GM18870 (cell line): Measurements from ENCODE around the gene TRIM40.

Experiments used
- ATAC-seq: cut with Tn5 transposase; IDR thresholded peaks from one replicate; pipeline ENCODE4 v1.9.1; 2021; ENCODE audit warnings: moderate library complexity; ENCODE audit not compliant: unreplicated experiment

The TRIM40 gene

DNA sequence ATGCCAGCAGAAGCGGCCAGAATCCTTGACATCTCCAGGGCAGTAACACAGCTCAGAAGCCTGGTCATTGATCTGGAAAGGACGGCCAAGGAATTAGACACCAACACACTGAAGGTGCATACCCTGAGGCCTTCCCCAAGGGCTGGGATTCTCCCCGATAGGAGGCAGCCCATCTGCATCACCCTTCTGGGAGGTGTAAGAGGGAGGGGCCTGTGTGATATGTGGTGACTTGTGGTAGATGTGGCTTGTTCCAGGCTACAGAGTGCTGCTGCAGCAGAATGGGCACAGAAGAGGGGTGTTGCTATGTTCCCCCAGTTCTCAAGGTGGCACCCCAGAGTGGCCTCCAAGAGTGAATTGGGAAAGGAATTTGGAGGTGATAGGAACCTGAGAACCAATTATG, 11.2 kb downstream of the TRIM40 start:
- ATAC-seq: no peak

DNA sequence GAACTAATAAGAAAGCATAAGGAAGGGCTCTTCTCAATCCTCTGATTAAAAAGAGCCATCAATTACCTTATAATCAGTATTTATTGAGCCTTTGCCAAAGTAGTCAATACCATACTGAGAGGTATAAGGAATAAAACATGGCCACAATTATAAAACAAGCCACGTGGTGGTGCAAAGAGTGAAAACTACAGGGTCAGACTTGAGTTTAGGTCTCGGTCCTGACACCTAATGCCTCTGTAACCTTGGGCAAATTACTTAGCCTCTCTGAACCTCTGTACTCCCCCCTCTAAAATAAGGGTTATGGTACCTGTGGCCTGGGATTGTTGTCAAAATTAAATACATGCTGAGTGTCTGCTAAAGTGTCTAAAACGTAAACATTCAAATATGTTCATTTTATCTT, 13.3 kb downstream of the TRIM40 start:
- ATAC-seq: no peak

DNA sequence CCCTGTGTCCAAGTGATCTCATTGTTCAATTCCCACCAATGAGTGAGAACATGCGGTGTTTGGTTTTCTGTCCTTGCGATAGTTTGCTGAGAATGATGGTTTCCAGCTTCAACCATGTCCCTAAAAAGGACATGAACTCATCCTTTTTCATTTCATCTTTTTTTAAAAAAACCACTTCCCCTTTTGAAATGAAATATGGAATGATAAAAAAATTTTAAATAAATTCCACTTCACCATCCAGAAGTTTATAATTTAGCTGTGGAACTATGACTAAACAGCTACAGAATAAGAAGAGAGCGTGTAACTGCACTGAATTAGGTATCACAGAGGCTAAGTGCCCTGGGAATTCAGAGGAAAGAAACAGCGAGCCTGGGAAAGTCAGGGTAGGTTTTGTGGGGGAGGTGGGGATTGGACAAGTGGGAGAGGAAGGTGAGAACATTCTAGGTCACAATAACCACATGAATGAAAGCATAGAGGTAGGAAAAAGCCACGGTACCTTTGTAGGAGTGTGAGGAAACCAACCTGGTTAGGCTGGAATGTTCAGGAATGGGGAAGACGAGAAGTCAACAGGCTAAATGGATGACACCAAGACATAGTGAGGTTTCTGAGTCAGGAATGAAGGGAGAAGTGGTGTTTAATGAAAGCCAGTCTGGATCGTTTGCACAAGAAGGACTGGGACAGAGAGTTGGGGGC, 14.1 kb downstream of the TRIM40 start:
- ATAC-seq: no peak

DNA sequence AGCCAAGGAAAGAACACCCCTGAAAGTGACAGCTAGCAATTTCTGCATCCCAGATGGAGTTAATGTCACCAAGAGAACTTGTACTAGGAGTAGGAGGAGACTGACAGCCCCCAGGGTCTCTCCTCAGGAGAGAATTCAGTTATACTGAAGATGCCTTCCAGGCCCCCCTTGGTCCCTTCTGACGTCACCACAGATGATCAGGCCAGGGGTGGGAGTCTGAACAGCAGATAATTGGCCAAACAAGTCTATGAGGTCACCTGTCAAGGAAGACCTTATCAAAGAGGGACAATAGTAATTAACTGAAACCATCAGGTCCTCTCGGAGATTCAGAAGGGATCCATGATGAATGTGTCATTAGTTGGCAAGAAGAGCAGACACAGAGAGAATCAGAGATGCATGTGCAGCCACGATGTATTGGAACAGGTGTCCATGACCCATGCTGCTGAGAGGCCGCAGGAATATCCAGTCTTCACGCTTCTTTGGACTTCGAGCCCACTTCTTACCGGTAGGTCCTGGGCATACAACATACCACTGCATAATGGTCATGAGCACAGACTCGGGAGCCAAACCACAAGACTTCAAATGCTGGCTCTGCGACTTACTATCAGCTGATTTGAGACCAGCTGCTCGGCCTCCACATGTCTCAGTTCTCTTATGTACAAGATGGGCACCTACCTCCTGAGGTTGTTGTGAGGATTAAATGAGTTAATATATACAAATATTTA, 14.9 kb downstream of the TRIM40 start:
- no peak for ATAC-seq

DNA sequence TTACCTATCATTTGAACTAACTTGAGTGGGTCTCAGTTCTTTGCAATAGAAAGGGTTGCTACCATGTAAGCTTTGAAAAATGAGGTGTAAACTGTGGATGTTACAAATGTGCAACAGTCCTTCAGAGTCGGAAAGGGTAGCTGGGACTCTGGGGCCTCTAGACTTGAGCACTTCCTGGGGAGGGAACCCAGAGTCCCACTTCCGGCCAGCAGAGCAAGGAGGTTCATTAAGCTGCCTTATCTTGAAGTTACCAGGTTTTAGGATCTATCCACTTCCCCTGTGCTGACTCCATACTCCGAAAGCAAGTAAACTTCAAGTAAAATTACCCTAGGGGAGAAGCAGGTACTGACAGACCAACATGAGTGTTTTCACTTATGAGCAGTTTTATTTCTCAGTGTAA, 15.6 kb downstream of the TRIM40 start:
- no peak for ATAC-seq

- no peak for ATAC-seq
Measured at GRCh38 chr6:30152016-30152673, 16.2 kb downstream of the TRIM40 start.

DNA sequence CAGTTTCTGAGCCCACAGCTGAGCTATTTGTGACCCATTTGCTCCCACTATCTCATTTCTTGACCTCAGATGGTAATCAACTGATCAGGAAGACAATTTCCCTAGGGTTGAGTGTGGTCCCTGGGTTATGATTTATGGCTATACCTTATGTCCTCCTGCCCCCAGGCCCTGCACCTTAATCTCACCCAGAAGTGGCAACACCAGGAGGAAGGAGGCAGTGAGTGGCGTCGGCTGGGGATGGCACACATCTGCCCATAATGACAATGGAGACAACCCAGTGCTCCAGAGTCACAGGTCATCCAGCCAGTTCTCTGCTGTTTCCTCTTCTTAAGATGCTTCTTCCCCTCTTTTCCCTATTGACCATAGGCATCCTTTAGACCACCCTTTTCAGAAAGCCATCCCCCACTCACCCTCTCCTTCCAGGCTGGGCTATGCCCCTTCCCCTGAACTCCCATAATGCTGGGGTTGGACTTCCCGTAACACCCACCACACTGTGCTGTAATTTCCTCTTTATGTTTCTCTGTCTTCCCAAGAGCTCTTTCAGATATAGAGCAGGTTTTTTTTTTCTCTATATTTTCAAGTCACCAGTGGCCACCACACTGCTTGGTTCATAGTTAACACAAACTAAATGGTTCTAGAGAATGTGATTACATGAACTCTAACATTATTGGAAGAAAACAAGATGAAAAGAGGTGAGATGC, 17.1 kb downstream of the TRIM40 start:
- no peak for ATAC-seq

DNA sequence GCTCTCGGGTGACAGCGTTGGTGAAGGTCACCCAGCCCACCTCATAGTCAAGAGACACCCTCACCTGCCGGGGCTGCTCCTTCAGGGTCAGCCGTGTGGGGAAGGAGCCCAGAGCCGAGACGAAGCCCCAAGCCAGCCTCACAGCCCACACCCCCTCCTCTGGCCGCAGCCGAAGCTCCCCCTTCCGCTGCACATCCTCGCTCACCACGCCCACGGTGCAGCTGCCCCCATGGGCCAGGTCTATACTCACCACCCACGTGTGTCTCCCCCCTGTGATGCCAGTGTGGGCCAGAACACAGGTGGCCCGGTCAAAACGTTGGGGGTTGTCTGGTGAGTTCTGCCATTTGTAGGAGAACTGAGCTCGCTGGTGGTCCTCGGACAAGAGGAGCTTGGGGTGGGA, 18.1 kb downstream of the TRIM40 start:
- no peak for ATAC-seq

DNA sequence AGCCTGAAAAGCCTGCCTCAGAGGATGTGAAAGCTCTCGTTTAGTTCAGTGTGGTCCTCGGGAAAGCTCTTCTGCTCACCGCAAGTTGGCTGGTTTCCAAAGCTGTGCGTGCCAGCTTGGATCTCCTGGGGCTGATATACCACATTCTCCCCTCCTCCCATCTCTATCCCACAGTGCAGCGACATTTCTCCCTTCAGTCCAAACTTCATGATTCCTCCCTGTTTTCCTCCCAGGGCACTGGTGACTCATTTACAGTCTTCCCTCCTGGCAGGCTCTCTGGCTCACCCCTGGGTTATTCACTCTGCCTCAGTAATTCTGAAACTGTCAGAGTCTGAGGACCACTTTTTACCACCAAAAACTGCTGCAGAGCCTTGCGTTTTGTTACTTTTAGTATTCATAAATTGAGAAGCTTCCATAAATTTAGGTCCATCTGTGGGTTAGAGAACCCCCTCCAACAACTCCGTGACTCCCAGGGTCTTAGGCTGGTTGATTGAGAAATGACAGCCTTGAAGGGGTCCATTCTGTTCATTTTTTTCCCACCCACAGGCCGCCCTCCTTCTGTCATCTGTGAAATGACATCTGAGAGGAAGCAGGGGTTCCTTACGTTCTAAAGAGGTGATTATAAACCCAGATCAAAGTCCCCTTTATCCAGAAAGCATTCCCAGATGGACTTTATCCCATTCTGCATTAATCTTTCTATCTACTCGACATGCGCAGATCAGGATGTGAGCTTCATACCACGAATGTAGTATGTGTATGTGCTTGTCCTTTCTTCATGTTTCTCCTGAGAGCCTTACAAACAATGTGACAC, 19.0 kb downstream of the TRIM40 start:
- no peak for ATAC-seq

DNA sequence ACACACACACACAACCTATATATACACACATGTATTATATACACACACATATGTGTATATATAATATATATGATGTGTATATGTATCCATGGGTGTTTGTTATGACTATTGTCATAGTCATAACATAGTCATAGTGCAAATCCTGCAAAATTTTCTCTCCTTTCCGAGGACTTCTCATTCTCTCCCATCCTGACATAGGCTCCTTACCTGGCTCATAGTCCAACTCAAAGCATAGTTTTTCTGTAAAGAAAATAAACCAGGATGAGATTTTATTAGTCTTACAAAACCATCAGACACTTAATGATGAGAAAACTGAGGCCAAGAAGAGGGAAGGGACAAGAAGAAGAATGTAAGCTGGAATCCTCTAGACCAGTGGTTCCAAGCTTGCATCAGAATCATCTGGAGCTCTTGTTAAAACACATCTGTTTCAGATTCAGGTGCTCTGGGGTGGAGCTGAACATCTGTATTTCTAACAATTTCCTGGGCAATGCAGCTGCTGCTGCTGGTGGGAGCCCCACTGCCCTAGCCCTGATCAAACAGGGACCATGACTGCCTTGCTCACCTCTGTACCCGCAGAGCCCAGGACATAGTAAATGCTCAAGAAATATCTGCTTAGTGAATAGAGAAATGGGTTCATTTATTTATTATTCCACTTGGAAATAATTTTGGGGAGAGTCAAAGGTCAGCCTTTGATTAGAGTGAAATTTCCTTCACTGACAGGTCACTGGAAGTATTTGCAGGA, 19.8 kb downstream of the TRIM40 start:
- no peak for ATAC-seq

- no peak for ATAC-seq
Measured at GRCh38 chr6:30156262-30156599, 20.3 kb downstream of the TRIM40 start.

DNA sequence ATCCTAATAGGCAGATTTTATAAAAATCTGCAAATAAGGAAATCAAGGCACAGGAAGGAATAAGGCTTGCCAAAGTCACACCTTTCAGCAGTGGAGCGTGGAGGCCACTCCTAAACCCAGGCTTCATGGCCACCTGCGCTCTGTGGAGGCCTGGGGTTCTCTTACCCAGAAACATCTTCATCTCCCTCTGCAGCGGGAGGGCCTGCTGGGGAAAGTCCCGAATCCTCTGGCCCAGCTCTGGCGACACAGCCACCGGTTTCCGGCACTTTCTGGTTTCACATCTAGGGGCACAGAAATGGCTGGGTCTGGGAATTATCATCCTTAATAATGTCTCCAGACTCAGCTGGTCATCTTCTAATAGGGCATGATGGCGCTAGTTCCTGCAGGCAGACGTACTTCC, 20.8 kb downstream of the TRIM40 start:
- ATAC-seq: no peak

- ATAC-seq: no peak
Measured at GRCh38 chr6:30157581-30157980, 21.6 kb downstream of the TRIM40 start.

DNA sequence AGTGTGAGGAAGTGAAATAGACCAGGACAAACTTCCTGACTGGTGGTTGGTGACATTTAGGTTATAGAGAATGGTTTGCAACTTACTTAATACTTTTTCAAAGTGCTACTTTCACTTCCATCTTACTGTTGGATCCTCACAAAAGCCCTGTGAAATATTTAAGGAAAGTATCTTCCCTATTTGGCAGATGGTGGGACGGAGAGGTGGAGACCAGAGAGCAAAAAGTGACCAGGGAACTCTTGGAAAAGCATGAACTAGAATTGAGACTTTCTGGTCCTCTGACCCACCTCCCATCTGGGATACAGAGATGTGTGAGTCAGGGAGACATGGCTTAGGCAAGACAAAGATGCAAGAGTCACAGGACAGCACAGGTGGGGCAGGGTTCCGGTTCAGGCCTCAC, 22.1 kb downstream of the TRIM40 start:
- no peak for ATAC-seq

DNA sequence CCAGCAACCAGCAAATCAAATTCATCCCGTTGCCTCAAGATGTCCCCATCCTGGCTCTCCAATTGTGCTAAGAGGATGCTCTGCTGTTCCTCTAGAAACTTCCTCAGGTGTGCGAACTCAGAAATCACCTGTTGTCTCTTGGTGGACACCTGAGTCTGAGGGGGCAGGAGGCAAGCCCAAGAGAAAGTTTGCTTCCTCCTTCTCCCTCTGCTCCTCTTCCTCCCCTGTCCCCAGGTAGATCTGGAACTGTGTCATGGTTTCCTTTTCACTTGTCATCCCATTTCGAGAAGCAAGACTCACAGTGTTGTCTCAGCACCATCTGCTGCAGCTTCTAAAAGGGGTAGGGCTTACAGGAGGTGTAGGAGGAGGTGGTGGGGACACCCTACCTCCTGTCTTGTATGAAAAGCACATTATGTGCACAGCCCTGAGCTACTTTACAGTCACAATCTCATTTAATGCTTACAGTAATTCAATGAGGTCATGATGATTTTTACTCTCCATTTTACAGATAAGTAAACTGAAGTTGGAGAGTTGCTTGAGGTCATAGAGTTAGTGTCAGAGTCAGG, 22.6 kb downstream of the TRIM40 start:
- ATAC-seq: no peak

GRCh38 chr6:30160008-30160784, 24.3 kb downstream of the TRIM40 start:
- ATAC-seq: no peak

GRCh38 chr6:30160785-30161531, 25.0 kb downstream of the TRIM40 start, which contains the start of gene TRIM10:
TRIM10 (minus strand) TSS chr6:30161211; CDS start chr6:30160858, 353 bp downstream.
- ATAC-seq: no peak
